OCI-LY7 (cell line): ENCODE measurements around the gene KLF15.

Experiments used
- CTCF ChIP-seq: fragments of 200-600 bp; sonication (generic); conservative IDR thresholded peaks from 2 replicates; pipeline ENCODE4 v1.5.1; 2014; ENCODE audit warnings: mild to moderate bottlenecking, antibody characterized with exemption, low read length, moderate library complexity, mixed read lengths
- EZH2phosphoT487 ChIP-seq: fragments of 200-600 bp; sonication (generic); IDR thresholded peaks from 2 replicates; pipeline ENCODE4 v1.6.1; 2018; ENCODE audit warnings: low read depth, borderline replicate concordance, mild to moderate bottlenecking, mixed run types, antibody characterized with exemption, low read length, moderate library complexity, mixed read lengths

- TF ChIP-seq CTCF (no peak), EZH2phosphoT487 (no peak)
Observed at GRCh38 chr3:126397610-126398422, 40.6 kb upstream of the KLF15 start.
